ENCODE measurements around the gene XRCC5.
A peak's percentile ranks its signal among the peaks of the same experiment; 100 is the strongest.

The XRCC5 gene

GRCh38 chr2:216084547-216084946, 24.6 kb upstream of the XRCC5 start:
- DNase-seq (ENCODE audit: low read depth in 2 of 2): no peak

- no peak for DNase-seq (ENCODE audit: low read depth in 2 of 2)
Observed at GRCh38 chr2:216086207-216086893, 22.8 kb upstream of the XRCC5 start.

DNA sequence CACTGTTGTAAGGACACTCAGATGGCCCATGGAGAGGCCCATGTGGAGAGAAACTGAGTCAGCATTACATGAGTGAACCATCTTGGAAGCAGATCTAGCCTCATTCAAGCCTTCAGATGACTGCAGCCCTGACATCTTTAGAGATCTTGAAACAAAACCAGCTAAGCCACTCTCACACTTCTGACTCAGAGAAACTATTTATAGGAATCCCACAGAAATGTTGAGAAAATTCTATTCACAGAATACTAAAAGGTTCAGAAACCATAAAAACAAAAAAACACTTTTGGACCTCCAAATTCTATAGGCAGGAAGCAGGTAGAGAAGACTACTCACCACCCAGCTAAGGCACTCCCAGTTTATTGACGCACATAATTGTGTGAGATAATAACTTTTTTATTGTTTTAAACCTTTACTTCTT, 18.8 kb upstream of the XRCC5 start:
- no peak for DNase-seq (ENCODE audit: low read depth in 2 of 2)

DNA sequence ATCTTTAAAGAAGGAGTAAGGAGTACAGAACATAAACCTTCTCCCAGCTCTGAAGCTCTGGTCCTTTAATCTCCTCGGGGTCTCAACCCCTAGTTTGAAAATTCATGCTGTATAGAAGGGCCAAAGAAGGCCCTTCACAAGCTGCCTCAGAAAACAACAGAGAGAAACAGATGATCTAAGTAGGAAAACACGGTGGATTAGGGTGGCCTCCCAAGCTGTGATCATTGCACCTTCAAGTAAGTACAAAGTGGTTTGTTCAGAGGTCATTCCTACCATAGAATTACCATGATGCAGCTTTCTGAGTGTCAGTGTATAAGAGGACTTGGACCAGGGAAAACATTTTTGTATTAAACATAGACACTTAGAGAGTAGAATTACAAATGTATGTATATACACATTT, 16.5 kb upstream of the XRCC5 start:
- no peak for DNase-seq (ENCODE audit: low read depth in 2 of 2)

GRCh38 chr2:216094701-216095100, 14.4 kb upstream of the XRCC5 start:
- DNase-seq (ENCODE audit: low read depth in 2 of 2): no peak

- DNase-seq (ENCODE audit: low read depth in 2 of 2): no peak
Observed at GRCh38 chr2:216098421-216099334, 10.5 kb upstream of the XRCC5 start.

GRCh38 chr2:216101109-216101508, 8.0 kb upstream of the XRCC5 start:
- DNase-seq (ENCODE audit: low read depth in 2 of 2): no peak

GRCh38 chr2:216103213-216103612, 5.9 kb upstream of the XRCC5 start:
- no peak for DNase-seq (ENCODE audit: low read depth in 2 of 2)

DNA sequence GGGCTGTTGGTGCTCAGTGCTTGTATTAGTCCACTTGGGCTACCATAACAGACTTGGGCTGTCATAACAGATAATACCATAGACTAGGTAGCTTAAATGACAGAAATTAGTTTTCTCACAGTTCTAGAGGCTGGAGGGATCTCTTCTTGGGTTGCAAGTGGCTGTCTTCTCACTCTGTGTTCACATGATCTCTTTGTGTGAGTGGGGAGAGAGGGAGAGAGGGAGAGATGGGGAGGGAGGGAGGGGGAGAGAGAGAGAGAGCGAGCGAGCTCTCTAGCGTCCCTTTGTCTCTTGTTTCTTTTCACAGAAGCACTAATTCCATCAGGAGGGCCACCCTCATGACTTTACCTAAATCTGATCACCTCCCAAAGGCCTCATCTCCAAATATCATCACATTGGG, 4.5 kb upstream of the XRCC5 start:
- no peak for DNase-seq (ENCODE audit: low read depth in 2 of 2)

DNA sequence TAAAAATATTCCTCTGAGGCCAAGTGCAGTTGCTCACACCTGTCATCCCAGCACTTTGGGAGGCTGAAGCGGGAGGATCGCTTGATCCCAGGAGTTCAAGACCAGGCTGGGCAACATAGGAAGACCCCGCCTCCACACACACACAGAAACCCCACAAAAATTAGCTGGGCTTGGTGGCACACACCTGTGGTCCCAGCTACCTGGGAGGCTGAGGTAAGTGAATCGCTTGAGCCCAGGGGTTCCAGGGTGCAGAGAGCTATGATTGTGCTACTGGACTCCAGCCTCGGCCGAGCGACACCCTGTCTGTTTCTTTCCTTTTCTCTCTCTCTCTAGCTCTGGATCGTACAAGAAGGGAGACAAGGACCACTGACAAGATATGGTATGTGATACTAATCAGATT, 1.8 kb upstream of the XRCC5 start:
- DNase-seq (ENCODE audit: low read depth in 2 of 2): no peak

DNA sequence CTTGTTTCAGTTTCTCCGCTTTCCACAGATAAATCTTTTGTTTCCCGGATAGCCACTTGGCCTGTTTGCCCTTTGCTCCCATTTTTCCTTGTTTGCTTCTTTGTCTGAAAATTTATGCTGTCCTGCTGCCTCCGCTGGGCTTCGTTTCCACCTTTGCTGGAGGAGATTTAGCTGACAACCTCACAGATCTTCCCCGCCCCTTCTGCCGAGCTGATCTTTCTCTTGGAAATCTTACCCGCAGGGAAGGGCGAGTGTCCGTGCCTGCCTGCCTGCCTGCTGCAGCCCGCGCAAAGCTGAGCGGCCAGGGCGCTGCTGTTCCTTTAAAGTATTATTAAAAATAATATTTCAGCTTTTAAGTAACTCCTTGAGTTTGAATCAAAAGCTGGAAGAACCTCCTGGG, 1.4 kb upstream of the XRCC5 start:
- no peak for DNase-seq (ENCODE audit: low read depth in 2 of 2)

- no peak for DNase-seq (ENCODE audit: low read depth in 2 of 2)
Observed at GRCh38 chr2:216108310-216108966, 710 bp upstream of the XRCC5 start.

DNA sequence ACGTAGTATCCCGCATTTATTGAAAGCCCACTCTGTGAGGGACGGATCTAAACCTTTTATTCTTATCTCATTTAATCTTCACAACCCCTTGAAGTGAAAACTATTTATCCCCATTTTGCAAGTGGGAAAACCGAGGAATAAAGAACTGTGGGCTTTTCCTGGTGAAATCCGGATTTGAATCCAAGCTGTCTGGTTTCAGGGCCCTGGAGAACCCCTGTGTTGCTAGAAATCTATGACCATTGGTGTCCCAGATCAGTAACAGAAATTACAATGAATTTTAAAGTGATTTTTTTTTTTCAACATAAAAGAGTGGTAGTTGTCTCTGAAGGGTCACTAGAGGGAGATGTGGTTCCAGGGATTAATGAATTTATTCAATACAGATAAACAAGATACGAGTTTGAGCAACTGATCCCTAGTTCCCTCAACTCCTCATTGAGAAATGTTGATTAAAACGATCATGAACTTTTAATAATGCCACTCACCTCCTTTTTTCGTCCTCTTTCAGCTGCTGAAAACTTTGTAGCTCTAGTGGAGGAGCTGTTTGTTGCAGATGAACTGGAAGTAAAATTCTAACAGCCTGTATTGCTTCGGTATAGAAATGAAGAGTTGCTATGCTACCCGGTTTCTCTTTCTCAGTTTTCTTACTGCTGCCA, 940 bp downstream of the XRCC5 start:
- DNase-seq (ENCODE audit: low read depth in 2 of 2): no peak

DNA sequence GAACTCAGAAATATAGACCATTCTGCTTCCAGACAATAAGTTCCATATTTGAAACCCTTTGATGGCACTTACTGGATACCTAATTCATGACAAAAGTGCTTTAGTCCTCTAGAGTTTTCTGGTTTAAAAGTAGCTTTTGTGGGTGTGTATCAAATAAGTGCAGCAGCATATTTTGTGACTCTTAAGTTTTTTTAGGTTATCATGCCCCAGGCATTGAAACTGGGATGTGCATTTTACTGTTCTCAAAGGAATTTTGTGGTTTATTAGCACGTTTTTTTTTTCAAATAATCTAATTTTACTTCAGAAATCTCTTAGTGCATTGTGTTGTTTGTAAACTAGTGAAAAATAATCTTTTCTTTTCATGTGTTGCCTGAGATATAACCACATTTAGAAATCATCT, 1.5 kb downstream of the XRCC5 start:
- DNase-seq (ENCODE audit: low read depth in 2 of 2): no peak

DNA sequence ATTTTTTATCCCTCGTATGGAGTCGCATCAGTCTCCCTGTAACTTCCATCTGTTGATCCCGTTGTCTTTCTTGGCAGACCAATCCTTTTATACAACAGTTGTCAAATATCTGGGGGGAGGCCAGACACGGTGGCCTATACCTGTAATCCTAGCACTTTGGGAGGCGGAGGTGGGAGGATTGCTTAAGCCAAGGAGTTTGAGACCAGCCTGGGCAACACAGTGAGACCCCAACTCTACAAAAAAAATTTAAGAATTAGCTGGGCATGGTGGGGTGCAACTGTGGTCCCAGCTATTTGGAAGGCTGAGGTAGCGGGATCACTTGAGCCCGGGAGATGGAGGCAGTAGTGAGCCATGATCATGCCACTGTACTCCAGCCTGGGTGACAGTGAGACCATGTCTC, 2.0 kb downstream of the XRCC5 start:
- no peak for DNase-seq (ENCODE audit: low read depth in 2 of 2)

GRCh38 chr2:216112926-216113325, 3.8 kb downstream of the XRCC5 start:
- DNase-seq (ENCODE audit: low read depth in 2 of 2): no peak

DNA sequence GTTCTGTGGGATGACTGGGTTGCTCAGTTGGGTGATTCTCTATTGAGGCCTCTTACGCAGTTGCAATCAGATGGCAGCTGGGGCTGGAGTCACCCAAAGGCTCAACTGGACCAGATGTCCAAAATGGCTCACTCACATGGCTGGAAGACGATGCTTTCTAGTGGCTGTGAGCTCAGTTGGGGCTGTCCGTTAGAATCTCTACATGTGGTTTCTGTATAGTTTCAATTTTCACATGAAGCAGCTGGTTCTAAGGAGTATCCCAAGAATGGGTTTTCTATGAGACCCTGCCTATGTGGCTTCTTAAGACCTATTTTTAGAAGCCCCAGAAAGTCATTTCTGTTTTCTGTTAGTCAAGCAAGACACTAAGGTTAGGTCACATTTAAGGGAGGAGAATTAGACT, 4.4 kb downstream of the XRCC5 start:
- no peak for DNase-seq (ENCODE audit: low read depth in 2 of 2)

DNA sequence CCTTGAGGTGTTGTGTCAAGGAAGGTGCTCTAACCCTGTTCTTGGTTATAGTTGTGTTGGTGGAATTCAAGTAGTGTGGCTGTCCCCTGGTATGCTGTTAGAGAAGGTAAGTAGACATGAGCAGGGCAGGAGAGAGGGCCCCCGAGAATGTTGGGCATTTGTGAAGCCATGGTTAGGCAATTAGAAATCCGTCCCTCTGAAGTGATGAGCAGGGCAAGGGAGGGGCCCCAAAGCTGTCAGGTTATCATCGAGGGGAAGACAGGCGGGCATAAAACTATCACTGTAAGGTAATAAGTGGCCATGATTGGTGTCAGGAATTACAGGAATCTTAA, 5.2 kb downstream of the XRCC5 start:
- DNase-seq (ENCODE audit: low read depth in 2 of 2): no peak

- peak; percentile 92 to 94 for DNase-seq (ENCODE audit: low read depth in 2 of 2)
Observed at GRCh38 chr2:216114714-216115531, 5.8 kb downstream of the XRCC5 start.

DNA sequence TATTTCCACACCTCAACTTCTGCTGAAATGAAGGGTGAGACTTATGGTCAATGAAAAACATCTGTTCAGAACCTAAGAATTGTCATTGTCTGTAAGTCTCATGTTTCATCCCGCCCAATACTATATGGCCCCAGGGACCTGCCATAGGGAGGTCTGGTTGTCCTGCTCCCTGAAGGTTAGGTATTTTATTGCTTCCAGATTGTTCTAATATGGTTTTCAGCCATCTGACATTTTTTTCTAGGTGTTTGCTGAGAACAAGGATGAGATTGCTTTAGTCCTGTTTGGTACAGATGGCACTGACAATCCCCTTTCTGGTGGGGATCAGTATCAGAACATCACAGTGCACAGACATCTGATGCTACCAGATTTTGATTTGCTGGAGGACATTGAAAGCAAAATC, 7.3 kb downstream of the XRCC5 start:
- no peak for DNase-seq (ENCODE audit: low read depth in 2 of 2)

GRCh38 chr2:216117561-216118340, 8.6 kb downstream of the XRCC5 start:
- no peak for DNase-seq (ENCODE audit: low read depth in 2 of 2)
